Skeletal muscle cell (primary cell): ENCODE data around the gene AHDC1.
A peak's percentile ranks its signal among the peaks of the same experiment; 100 is the strongest.

Experiments
- DNase-seq: peaks from one replicate; pipeline ENCODE4 v3.0.0-alpha.2; 2010; ENCODE audit warnings: low read depth
- H3K4me3 ChIP-seq: 2 replicates; pipeline ENCODE4 v1.5.1; 2011; ENCODE audit warnings: low read depth, mild to moderate bottlenecking, control low read depth, low read length, moderate library complexity

Gene AHDC1

DNA sequence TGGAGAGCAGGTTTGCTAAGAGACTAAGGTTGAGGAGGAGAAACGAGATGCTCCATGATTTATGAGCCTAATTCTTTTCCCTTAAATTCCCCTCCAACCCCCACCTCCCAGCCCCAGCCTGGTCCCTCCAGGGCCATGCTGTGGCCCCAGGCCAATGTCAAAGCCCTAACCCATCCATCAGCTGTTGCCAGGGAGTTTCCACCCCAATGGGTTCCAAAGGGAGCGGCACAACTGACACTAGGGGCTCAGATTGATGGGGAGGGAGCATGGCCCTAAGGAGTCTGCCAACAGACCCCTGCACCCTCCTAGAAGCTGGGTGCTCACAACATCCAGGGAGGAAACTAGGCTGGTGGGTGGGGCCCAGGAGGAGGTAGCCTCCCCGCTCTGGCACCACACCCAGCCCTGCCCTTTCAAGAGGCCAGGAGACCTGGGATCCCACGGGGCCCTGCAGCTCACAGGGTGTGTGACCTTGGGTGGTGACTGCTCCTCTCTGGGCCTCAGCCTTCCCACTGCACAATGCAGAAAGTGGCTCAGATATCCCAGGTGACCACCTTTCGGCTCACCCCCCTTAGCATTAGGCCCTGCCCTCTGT is 12.9 kb downstream of the AHDC1 start:
- DNase-seq: no peak
- H3K4me3 ChIP-seq: no peak overlapping the region

DNA sequence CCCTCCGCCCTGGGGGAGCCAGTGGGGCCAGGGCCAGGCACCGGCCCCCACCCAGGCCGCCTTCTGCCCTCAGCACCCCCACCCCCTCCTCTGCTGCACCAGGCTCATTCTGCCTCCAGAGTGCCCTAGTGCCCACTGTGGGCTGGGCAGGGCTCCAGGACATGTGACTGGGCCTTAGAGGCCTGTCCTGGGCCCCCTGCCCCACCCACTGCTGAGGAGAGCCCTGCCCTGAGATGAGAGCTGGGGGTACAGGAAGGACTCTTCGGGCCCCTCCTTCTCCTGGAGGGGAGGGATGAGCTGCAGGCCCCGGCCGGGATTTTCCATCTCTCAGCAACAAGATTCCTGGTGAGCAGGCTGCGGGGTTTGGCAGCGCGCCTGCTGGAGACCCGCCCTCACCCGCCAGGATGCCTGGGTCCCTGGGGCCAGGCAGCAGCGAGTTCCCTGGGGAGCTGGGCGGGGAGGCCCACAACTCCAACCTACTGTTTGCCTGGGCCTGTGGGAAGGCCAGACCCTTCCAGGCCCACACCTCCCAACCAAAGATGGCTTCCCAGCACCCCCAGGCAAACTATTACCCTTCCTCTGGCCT is 14.0 kb downstream of the AHDC1 start:
- no peak overlapping the region for H3K4me3 ChIP-seq
- no peak for DNase-seq

GRCh38 chr1:27589441-27589840 is 14.5 kb downstream of the AHDC1 start:
- no peak for DNase-seq
- no peak overlapping the region for H3K4me3 ChIP-seq

GRCh38 chr1:27588256-27589232 is 15.4 kb downstream of the AHDC1 start:
- no peak overlapping the region for H3K4me3 ChIP-seq
- peak; percentile 45 for DNase-seq

DNA sequence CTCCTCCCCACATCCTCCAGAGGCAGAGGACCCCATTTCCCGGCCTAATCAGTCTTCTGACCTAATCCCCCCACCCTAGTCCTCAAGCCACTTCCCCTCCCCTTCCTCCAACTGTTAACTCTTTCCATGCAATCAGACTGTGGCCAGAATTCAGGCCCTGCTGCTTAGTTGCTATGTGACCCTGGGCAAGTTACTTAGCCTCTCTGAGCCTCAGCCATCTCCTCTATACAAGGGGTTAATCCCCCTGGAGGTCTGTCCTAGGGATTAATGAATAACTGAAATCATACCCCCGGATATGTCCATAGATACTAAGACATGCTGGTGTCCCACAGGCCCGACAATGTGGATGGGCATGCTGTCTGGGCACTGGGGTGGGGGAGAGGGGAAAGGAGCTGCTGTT is 18.3 kb downstream of the AHDC1 start:
- DNase-seq: no peak
- no peak overlapping the region for H3K4me3 ChIP-seq

DNA sequence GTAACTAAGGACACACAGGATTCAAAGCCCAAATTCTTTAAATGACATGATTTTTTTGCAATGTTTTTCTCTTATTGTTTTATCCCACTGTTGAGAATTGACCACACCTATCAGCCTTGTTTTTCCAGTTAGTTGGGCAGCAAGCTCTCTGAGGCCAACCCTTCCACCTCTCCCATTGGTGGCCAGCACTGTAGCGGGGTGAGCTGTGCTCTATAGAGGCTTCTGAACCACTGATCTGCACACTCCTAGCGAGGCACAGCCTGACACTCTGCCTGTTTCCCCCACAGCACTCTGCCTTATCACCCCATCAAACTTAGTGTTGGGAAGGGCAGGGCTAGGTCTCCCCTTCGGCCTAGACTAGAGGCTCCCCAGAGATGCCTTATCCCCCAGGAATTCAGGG is 19.5 kb downstream of the AHDC1 start:
- DNase-seq: no peak
- no peak overlapping the region for H3K4me3 ChIP-seq

DNA sequence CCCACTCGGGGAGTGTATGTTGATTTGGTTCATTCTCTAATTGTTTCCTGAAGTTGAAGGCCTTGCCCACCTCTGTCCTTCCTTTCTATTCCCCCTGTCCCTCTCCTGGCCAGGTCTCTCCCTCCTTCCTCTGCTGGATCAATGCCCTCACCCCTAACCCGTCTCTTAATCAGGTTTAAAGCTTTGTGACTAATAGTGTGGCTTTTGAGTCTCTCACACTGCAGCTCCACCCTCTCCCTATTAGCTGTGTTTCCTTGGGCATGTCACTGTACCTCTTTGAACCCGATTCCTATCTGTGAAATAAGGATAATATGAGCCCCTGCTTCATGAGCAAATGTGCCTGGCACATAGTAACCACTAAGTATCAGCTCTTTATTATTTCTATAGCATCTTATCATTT is 20.5 kb downstream of the AHDC1 start:
- H3K4me3 ChIP-seq: no peak overlapping the region
- DNase-seq: no peak

- H3K4me3 ChIP-seq: no peak overlapping the region
- no peak for DNase-seq
Measured at GRCh38 chr1:27581823-27582243, 22.1 kb downstream of the AHDC1 start.

- H3K4me3 ChIP-seq: no peak overlapping the region
- no peak for DNase-seq
Measured at GRCh38 chr1:27577504-27578188, 26.3 kb downstream of the AHDC1 start.

DNA sequence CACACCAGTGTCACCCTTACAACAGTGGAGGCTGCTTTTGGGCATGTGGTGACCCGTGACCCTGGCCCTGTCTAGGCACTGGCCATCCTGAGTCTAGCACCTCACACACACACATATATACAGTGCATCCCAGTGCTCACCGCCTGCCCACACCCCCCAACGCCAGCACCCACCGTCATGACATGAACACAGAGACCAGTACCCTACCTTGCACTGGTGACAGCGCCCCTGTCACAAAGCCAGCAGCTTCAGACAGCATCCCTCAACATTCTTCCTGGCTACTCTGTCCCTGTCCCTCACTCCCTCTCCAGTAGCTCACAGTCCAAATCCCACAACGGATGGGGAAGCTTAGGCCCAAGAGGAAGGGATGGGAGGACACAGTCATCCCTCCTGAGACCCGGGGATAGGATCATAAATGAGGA is 27.1 kb downstream of the AHDC1 start:
- DNase-seq: no peak
- no peak overlapping the region for H3K4me3 ChIP-seq

DNA sequence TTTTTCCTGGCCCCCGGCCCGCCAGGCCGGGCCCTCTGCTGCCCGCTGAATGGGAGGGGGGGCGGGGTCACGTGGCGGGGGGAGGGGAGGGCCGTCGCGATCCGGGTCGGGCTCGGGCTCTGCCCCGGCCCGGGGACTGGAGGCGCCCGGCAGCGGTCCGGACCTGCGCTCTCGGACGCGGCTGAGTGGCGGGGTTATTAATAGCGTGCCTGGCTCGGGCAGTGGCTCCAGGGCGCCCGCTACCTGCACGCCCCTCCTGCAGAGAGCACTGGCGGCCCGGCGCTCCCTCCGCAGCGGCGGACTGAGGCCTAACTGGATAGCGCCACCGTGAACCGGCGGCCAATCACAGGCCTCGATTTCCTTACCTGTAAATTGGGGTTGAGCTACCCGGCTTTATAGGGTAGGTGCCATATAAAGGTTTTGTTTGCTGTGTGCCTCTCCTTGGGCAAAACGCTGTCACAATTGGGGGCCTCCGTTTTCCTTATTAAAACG is 28.1 kb downstream of the AHDC1 start:
- no peak for DNase-seq
- peak overlapping the region; percentile 27 for H3K4me3 ChIP-seq

DNA sequence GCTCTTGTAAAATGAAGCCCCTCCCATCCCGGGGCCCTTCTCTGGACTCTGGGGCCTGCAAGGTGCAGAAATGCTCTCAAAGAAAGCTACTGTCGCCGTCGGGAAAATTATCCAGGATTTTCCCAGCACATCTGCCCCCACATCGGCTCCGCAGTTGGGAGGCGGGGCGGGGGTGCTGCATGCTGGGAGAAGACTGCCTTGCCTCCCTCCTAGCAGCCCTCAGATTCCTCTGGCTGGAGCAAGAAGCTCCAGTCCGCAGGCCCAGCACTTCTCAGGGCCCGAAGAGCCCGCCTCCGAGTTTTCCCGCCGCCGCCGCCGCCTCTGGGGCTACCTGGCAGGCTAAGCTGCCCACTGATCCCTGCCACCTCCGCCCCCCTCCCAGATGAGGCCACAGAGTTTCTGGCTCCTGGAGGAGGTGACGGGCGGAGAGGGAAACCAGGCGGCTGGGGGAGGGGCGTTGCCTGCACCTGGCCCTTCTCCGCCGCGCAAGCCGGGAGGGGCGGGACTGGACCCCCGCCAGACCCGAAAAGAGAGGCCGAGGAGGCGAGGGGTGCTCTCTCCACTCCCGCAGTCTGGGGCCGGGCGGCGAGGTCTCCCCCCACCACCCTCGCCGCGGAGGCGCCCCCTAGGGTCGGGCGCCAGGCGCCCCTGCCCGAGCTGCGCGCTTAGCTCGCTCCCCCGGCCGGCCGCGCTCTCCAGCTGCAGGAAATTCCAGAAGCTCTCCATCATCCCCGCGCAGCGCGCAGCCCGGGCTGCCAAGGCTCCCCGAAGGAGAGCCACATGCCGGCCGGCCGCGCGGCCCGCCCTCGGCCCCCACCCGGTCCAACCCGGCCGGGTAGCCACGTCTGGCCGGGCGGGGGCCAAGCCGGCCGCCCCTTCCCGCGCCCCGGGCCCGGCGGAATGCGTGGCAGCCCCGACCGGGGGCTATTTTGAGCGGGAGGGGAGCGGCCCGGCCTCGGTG is 28.8 kb downstream of the AHDC1 start:
- H3K4me3 ChIP-seq: peak overlapping the region; percentile 24
- peak; percentile 53 for DNase-seq

- no peak overlapping the region for H3K4me3 ChIP-seq
- DNase-seq: no peak
Measured at GRCh38 chr1:27574001-27574781, 29.8 kb downstream of the AHDC1 start.

DNA sequence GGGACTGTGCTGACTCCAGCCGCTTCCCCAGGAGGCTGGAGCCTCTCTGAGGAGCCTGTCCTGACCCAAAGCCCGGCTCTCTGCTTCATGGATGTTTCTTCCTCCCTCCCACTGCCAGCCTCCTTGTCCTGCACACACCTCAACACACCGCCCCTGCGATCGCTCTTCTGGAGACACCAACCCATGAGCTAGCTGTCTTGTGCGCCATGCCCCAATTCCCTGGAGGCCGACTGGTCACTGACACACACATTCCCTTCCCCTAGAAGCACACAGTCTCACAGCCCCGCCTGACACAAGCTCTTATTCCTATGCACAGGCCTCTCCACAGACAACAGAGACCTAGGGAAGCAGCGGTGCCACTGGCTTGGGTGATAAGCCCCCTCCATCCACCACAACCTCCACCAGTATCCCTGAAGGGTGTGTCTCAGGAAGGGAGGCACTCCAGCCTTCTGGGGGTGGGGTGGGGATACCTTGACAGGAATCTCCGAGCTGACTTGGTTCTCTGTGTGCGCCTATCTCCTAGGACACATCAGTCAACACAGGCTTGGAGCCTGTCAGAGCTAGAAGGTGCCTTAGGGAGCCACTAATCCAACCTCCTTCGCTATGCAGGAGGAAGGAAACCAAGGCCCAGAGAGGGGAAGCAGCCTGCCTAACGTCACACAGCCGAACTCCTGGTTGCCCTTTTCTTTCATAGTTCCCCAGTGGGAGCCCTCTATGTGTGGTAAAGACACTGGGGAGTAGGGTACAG is 31.1 kb downstream of the AHDC1 start:
- no peak overlapping the region for H3K4me3 ChIP-seq
- no peak for DNase-seq

- no peak for DNase-seq
- H3K4me3 ChIP-seq: no peak overlapping the region
Measured at GRCh38 chr1:27572019-27572678, 31.8 kb downstream of the AHDC1 start.

- no peak for DNase-seq
- no peak overlapping the region for H3K4me3 ChIP-seq
Measured at GRCh38 chr1:27571439-27572018, 32.4 kb downstream of the AHDC1 start.
